Colon (tissue), 2 donors: Measurements from ENCODE around the gene SERPINB2.

ENCODE experiments used
- FAIRE-seq: peaks from 2 replicates; lab custom pipeline; 2012; peaks lifted over from hg19 to GRCh38; lab: Jason Lieb, UNC
- donor health status: control.
- donor health status: control.

The SERPINB2 gene, protein sequence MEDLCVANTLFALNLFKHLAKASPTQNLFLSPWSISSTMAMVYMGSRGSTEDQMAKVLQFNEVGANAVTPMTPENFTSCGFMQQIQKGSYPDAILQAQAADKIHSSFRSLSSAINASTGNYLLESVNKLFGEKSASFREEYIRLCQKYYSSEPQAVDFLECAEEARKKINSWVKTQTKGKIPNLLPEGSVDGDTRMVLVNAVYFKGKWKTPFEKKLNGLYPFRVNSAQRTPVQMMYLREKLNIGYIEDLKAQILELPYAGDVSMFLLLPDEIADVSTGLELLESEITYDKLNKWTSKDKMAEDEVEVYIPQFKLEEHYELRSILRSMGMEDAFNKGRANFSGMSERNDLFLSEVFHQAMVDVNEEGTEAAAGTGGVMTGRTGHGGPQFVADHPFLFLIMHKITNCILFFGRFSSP

DNA sequence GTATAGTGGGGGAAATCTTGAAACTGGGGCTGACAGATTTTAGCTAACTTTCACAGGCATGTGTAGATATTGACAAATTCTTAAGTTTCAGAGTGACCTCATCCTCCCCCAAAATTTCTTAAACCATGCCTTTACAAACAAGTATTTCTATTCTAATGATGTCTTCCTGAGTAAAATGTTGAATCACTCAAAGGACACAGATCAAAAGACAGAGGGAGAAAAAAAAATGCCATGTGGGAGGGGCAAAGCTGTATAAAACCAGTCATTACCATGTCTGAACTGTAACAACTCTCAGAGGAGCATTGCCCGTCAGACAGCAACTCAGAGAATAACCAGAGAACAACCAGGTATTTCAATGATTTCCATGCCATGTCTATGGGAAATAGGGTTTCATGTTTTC is at the start of gene SERPINB2:
TSS of gene SERPINB2 (plus strand) at position 282 of the 400 bp plus-strand sequence. CDS start 3,740 bp downstream, outside the sequence.
- FAIRE-seq, result no peak

DNA sequence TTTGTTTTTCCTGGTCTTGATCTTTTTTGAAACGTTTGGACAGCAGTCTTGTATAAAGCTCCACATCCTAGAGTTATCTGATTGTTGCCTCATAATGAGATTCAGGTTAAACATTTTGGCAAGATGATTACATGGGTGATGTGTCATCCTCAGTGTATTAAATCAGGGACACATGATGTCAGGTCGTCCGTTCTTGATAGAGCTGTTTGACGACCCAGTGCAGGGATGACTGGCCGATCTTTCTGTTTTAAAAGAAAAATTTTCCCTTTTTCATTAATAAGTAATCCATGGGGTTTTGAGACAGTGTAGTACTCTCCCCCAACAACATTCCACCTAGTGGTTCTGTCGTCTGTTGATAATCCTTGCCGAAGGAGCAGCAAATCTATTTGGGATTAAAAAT is 44.5 kb upstream of the SERPINB2 start:
- no peak for FAIRE-seq

DNA sequence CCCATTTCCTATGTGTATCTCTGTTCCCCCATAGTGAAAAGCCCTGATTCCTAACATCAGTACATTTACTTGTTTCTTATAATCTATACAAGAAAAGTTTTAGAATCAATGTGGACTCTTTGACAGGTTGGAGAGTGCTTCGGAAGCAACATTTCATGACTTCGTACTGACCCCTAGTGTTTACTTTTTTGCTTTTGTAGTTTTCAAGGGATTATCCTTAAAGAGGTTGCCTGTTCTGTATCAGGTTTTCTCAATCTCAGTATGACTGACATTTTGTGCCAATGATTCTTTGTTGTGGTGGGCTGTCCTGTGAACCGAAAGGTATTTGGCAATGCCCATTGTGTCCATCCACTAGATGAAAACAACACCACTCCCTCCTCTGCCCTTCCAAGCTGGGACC is 43.3 kb upstream of the SERPINB2 start:
- FAIRE-seq, result no peak

DNA sequence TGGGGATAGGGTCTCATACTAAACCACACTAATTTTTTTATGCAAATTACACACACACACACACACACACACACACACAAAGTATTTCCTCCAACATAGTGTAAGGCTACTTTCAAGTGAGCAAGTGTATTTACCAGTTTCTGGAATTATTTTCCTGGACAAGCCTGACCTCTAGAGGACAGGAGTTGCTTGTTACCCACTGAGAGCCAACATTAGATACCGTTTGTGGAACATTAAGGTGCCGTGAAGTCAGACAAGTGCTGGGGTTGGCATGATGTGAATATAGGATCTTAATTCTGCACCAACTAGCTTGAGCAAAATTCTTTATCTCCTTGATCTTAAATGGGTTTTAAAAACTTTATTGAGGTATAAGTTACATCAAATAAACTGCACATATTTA is 39.3 kb upstream of the SERPINB2 start:
- no peak for FAIRE-seq

DNA sequence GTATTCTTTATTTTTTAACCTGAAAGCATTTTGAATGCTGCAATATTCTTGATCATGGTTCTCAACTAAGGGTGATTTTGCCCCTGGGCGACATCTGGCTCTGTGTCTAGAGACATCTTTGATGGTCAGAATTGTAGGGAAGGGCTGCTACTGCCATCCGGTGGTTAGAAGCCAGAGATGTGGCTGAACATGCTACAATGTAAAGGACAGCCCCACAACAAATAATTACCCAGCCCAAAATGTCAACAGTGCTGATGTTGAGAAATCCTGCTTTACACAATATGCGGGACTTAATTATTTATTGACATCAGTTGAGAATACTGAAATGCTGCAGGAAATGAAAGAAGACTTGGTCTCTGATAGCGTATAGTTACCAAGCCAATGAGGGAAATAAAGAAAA is 37.5 kb upstream of the SERPINB2 start:
- FAIRE-seq, result no peak

DNA sequence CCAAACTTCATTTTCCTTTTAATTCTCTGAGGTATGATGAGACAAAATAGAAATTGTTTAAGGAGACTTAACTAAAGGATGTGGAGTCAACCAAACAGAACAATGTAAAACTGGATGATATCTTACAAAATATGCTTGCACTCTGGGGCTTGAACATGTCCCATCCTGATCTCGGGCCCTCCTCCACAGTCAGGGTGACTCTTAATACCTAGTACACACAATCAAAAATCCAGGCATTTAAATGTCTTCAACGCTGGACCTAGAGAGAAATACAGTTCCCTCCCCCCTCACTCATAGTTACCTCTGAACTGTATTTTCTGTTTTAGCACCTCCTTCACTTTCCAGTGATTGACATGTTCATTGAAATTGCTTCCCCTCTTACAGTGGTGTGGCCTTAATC is 36.9 kb upstream of the SERPINB2 start:
- no peak for FAIRE-seq

DNA sequence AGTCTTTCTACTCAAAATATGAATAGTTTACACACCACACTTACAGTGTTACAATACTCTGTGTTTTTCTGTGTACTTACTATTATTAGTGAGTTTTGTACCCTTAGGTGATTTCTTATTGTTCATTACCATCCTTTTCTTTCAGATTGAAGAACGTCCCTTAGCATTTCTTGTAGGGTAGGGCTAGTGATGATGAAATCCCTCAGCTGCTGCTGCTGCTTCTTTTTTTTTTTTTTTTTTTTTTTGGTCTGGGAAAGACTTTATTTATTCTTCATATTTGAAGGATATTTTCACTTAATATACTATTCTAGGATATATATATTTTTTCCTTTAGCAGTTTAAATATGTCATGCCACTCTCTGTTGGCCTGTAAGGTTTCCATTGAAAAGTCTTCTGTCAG is 29.0 kb upstream of the SERPINB2 start:
- FAIRE-seq, result no peak

DNA sequence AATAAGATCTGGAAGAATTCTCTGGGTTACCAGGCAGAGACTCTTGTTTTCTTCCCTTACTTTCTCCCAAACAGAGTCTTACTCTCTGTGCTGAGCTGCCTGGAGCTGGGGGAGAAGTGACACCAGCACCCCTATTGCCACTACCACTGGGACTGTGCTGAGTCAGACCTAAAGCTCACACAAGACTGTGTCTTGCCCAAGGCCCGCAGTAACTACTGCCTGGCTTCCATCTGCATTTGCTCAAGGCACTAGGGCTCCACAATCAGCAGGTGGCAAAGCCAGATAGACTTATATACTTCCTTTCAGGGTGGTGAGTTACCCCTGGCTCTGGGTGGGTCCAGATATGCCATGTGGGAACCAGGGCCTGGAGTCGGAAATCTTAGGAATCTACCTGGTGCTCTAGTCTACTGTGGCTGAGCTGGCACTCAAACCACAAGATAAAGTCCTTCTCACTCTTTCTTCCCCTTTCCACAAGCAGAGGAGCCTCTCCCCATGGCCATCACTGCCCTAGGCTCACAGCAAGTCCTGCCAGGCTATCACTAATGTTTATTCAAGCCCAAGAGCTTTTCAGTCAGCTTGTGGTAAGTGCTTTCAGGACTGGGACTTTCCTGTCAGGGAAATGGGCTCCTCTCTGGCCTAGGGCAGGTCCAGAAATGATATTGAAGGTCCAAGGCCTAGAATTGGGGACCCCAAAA is 27.6 kb upstream of the SERPINB2 start:
- no peak for FAIRE-seq

DNA sequence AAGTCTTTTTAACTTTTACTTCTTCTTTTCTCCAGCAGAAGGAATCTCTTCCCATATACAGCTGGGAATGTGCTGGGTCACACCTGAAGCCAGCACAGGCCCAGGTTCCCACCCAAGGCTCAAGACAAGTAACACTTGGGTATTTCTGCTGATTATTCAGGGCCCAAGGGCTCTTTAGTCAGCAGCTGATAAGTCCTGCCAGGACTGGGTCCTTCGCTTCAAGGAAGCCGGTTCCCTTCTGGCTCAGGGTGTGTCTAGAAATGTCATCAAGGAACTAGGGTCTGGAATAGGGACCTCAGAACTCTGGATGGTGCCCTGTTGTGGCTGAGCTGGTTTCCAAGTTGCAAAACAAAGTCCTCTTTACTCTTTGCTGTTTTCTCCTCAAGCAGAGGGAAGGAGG is 27.0 kb upstream of the SERPINB2 start:
- FAIRE-seq, result no peak

DNA sequence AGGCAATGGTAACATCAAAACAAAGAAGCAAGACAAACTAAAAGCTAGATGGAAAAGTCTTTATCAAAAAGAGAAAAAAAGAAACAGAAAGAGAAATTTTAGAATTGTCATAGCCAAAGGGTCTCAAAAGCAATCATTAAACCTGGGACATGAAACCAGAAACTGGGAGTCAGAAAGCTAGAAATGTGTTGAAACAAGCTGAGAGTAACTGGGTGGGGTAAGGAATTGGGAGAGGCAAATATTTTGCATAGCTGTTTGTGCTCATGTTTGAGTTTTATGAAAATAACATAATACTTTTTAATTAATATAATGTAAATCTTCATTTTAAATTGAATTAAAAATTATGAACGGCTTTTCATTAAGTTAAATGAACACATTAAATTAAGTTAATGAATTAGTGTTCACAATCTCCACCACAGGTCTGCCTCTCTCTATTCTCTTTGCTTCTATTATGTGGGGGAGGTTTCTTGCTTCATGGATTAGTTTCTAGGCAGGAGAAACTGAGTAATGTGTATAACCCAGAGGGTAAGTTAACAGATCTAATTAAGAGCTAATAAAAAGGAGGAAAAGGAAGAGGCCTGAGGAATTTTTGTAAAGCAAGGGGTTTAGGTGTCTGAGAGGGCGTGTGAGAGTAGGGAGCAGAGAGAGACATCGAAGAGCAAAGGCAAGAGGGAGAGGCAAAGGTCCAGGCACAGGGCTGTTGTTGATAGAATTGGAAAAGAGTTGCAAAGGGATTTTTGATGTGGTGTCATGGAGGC is 20.0 kb upstream of the SERPINB2 start:
- no peak for FAIRE-seq

DNA sequence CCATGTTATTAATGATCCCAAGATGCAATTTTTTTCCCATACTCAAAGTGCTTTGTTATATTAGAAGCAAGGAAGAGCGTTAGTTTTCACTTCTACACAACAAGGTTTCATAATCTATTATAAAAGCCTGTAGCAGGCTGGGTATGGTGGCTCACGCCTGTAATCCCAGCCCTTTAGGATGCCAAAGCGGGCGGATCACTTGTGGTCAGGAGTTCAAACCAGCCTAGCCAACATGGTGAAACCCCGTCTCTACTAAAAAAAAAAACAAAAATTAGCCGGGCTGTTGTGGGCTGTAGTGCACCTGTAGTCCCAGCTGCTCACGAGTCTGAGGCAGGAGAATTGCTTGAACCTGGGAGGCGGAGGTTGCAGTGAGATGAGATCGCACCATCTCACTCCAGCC is 19.0 kb upstream of the SERPINB2 start:
- FAIRE-seq, result no peak

DNA sequence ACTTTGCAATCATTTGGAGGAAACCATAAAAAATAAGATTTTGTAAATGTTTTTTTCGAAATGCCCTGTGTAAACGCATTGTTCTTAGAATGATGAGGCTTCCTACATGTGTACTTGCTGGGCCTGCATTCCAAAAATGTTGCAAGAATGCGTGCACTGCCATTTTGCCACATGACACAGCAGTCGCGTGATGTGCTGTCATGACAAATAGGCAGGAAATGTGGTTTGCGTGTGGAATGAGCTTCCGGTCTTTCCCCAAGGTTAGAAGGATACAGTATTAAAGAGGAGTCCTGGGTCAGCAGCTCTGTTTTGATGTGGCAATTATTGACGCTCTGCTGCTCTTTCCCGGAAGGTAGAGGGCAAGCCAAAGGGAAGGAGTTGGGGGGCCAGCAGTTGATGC is 18.1 kb upstream of the SERPINB2 start:
- no peak for FAIRE-seq

DNA sequence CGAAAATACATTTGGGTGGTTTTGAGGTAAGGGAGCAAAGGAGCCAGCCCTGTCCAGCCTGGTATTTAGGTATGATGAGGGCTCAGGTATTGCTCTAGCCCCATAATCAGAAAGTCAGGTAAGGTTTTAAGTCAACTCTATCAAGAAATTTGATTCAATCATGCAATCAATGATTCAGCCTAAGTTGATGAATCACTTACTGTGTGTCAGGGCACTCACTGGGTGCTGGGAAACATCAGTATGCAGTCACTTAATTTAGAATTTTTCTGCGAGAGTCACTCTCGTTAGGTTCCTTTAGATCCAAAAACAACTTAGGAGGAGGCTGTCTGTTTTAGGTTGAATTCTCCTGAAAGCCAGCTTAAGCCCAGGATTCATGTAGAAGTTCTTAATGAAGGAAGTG is 17.7 kb upstream of the SERPINB2 start:
- FAIRE-seq, result no peak

DNA sequence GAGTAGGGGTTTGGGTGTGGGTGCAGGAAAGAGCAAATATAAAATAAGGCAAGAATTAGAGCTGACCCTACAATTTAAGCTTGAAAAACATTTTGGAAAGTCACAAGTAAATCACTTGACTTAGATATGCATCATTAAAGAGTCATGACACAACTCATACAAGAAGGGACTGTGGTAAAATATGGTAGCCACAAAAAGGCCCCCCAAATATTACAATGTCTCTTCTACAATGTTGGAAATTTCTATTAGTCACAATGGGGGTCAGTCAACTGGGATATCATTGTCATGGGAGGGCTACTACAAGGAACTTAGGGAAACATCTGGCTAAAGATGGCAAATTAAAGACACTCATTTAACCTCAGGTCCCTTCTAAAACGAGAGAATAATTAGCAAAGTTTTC is 15.7 kb upstream of the SERPINB2 start:
- FAIRE-seq, result no peak

DNA sequence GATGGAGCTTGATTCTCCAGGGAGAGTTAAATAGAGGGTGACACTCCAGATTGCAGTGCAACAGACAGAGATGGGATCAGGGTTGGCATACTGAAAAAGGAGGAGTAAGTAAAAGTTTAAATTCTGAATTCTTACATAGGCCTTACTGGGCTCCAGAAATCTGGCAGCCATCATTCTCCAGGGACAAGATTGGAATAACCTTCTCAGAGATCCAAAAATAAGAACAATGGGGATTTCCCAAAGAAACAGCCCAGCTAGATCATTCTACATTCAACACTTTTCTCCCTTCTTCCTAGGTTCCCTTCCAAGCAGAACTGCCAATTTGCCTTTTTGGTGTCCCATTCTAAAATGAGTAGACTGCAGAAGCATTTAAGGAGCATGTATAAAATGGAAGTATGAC is 14.9 kb upstream of the SERPINB2 start:
- FAIRE-seq, result no peak

DNA sequence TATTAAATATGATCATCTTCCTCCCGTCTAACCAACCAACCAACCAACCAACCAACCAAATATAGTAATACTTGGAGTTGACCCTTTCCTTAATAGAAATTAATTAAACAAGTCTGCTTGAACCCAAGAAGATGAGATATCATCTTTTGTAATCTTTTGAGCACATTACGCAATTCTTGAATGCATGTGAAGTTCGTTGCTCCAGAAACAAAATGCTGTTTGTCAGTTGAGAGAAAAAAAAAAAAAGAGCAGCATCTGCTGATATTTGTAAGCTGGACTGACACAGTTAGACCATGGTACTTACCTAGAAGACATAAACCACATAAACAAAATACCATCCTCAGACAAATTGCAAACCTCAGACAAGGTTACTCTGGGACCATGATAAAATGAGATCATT is 9.2 kb upstream of the SERPINB2 start:
- FAIRE-seq, result no peak

DNA sequence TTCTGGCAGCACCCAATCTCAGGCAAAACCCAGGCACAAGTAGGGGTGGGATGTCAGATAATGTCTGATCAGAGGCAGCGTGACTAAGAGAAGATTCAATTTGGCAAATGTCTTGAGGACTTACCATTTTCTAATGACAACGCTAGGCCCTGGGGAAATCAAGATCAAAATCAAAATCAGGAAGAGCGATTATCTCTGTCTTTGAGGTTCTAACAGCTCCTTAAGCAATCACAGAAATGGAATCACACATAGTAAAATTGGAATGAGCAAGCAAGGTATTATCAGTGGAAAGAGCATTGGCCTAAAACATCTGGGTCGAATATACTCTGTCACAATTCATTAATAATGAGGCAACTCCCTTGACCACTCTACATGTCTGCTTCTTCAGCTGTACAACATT is 8.6 kb upstream of the SERPINB2 start:
- no peak for FAIRE-seq

DNA sequence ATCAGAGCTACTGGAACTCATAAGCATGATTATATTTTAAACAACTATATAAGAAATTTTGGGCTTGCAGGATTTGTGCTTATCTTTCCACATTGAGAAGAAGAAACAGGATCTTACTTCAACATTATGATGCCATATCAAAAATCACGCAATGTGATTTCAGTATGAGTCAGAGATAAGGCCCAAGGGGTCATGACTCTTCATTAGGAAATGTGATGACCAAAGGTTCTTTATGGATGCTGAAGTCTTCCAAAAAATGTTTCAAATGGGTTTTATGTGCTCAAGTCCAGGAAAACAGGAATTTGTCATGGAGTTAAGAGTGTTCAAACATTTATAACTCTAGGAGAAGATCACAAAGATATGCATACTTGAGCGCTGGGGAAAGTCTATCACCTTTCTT is 7.8 kb upstream of the SERPINB2 start:
- no peak for FAIRE-seq

DNA sequence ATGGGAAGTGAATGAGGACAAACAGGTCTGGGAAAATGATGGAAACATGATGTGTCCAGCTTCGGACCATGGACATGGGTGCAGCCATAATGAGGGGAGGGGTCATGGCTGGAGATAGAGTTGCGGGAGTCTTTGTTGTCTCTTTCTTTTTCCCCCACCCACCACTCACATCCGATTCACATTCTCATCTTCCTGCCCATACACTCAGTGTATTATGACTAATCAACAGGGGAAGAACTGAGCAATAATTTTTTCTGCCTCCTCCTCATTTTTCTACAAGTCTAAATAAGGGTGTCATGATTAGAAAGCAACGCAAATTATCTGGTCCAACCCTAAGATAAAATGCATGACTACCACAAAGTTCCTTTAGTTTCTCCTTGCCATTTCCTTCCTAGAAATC is 5.7 kb upstream of the SERPINB2 start:
- no peak for FAIRE-seq

DNA sequence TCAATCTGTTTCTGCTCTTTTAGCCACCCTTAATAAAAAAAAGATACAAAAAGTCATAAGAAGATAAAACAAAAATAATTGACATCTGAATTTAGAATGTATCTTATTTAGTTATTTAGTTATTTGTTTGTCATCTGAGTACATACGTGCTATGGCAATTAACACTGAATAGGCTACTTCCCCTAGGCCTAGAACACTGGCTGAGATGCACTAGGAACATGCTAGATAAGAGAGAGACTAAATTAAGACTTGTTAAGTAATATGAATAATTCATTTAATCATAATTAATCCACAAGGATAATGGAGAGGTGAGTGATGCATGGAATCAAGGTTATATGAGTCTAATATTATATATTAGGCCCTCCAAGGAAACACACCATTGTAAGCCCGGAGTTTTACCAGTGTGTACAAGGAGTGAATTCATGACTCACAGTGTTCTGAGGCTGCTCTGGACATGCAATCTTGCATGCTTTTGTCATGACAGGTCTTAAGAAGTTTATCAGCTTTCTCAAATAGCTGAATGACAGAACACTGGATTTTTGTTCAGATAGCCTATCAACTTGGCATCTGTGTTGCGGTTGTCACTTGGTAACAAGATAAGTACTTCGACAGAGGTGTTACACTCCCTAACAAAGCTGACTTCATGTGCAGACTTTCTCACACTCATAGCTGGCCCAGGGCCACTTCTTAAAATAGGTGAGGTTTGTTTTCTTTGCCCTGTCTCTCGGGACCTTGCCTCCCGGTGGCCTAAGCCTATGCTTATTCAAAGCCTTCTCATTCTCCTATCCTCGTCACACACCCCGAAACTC is 5.0 kb upstream of the SERPINB2 start:
- no peak for FAIRE-seq

DNA sequence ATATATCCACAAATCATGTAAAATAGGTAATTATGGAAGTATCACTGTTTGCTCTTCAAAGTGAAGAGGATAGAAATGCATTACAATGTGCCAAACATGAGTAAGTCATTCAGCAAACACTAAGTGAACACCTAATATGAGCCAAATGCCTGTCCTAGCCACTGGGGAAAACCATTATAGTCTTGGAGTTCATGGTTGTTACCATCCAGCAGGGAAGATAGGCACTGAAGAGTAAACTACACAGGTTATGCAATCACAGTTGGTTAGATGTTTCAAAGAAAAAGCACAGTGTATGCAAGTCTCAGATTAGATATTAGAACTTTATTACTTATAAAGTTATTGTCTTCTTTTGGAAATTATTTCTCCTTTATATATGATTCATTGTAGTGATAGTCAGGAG is 3.9 kb upstream of the SERPINB2 start:
- no peak for FAIRE-seq

DNA sequence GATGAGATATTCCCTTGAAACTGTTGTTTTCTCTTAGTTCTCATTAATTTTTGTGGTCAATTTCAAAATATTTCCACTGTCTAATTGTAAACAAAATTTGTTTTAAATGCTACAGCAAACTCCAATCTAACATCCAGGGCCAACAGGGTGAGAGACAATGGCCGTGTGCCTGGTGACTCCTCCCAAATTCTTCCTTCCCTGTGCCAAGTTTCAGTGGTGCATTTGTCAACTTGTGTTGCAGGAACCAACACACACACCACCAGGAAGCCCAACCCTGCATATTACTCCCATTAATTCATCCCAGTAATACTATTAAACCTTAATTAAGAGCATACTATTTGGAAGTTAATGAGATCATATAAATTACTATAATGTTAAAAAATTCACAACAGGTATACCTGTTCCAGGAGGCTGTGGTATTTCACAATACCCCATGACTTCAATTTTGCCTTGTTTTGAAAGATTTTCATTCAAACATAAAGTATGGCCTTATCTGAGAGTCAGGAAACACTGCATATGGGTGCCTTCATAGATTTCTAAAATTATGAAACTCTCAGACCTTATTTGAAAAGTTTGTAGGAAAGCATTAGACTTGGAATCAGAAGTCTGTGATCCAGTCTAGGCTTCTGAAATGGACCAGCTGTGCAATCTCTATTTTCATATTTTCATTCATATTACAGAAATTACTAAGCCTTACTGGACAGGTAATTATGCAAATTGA is 1.1 kb downstream of the SERPINB2 start:
- no peak for FAIRE-seq
